HS-5 (cell line): Measurements from ENCODE around the gene SLC44A1.

Source experiments
- DNase-seq: peaks from one replicate; pipeline ENCODE4 v3.0.0-alpha.2; 2012; ENCODE audit warnings: low read depth

Gene SLC44A1

DNA sequence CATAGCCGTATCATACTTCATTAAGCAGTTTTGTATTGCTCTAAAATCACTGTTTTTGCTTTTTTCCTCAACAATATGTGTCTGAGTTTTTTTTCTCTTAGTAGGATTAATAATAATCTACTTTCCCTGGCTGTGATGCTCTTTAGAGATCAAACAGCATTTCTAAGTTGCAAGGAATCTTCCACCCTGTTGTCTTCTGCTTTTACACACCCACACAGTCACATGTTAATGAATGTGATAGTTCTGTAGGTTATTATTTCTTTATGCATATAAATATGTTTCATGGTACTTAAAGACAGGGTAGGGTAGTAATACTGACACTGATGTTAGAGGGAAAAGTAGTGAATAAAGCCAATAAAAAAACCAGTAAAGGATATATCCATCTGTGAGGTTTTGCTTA is 29.3 kb downstream of the SLC44A1 start:
- no peak for DNase-seq

DNA sequence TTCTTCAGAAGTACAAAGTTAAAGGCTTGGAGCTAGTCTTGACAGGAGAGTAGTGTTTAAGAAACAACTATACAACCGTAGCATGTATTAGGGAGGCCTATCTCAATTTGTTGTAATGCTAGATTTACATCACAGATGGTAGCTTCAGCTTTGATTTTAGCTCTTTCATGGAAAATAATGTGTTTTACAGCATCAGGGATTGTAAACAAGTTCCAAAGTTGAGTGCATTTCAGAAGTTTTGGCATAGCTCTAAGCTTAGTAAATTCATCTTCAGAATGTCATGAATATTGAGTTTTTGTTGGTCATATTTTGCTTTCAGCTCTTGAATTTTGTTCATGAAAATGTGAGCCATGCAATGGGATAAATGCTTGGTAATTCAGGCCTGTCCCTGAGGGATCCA is 30.7 kb downstream of the SLC44A1 start:
- DNase-seq: no peak

DNA sequence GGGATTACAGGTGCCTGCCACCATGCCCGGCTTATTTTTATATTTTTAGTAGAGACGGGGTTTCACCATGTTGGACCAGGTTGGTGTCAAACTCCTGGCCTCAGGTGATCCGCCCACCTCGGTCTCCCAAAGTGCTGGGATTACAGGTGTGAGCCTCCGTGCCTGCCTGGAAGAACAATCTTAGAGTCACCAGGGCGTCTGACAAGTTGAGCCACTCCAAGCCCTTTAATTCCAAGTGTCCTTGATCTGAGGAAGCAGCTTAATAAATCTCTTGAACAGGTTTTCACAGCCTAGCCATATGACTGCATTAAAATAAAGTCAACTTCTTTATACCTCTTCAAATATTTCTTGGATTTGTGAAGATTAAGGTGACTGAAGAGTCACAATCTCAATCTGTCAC is 31.5 kb downstream of the SLC44A1 start:
- DNase-seq: no peak

DNA sequence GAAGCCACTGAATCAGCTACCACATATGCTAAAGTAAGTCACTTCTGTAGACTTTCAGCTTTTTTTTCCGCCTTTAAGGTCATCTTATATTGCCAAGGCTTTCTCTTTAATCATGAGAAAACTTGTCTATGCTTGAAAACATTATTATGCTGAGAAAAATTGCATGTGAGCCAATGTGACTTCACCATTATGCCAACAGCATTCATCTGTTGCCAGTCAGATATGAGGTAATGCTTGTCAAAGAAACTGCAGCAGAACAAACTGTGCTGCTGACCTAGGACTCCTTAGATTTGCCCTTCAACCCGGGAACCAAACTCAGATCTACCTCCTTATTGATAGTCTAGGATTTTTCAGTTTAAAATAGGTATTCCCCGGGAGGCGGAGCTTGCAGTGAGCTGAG is 34.3 kb downstream of the SLC44A1 start:
- no peak for DNase-seq

DNA sequence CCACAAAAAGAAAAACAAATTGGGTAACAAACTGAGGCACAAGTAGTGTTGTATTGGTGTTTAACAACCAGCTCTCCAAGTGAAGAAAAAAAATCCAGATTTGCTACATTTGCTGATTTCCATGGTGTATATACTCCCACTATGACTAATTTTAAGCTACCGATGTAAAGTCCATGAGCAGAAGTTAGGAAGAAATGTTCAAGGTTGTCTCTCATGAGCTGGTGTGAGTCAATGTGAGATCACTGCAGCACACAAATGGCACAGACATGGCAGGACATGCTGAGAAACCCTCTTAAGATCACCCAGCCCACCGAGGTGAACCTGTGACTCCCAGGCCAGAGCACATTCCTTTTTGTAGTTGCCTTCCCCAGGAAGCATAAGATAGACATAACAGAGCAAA is 36.2 kb downstream of the SLC44A1 start:
- peak; percentile 23 for DNase-seq

DNA sequence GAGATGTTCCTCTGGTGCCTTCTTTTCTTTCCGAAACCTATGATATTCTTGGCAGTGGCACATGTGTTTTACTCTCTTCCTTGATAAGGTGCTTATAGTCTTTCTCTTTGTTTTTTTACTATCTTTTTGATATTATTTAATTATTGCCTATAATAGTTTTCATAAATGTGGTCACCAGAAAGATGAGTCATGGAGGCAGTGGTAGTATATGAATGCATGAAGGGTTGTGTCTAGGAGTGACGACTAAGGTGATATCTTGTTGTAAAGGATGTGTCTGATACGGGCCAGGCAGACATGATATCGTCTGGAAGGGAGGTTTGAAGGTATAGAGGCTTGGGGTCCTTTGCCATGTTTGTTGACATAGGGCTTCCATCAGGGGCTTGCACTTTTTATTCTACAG is 36.8 kb downstream of the SLC44A1 start:
- DNase-seq: no peak

DNA sequence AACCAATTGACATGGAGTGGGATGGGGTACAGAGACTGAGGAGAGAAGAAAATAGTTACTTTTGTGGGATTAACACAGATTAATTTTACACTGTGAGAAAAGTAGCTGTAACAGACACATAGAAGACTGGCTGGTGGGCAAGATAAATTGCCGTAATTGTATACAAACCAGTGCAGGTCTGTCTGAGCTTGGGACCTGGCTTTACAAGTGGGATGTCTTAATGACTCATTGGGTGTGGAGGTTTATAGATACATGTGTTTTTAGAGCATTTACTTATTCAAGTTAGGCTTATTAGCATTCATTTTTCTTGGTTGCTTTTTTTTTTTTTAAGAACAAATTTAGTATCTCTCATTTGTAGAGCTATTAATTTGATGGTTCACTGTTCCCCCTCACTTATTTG is 37.5 kb downstream of the SLC44A1 start:
- DNase-seq: no peak

DNA sequence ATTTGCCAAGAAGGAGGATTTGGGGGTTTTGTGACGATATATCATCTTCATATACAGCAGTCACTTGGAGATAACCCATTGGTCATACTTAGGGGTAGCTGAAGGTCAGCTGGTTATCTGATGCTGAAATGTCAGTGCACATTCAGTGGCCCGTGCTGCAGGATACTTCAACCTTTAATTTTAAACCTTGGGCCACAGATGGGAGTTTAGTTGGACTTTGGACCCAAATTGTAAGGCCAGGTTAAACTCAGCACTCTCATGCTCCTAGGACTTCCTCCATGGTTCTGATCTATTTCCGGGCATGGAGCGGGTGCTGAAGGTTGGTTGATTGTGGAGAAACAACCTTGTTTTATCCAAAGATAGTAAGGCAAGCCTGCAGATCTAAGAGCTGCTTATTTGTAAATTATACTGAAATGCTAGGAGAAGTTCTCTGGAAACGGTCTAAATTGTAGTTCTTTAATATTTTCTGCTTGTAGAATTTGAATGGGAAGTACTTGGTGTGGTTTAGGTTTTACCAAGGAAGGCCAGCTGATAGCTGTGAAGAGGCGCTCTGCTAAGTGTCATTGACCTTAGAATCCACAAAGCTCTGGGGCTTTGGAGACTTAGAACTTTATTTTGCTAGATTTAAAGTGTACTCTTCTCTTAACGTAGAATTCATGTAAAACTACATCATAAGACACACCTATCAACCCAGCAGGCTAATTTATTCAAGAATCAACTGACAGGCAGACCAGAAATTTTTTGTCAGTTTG is 38.6 kb downstream of the SLC44A1 start:
- no peak for DNase-seq

DNA sequence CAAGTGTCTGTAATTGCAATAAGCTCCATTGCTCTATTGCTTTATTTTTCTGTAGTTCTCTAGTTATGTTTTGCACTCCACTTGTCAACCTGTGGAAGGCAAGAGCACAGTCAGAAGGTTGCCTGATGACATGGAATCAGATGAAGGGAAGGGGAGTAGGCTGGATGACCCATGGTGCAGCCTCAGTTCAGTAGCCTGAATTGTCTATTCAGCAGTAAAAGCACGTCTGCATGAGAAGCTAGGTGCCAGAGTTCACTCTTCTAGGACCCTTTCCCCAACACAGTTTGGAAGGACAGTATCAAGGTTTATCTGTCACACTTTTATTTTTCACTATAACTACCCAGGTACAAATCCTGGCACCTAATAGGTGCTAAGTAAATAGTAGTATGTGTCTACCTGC is 39.3 kb downstream of the SLC44A1 start:
- no peak for DNase-seq

DNA sequence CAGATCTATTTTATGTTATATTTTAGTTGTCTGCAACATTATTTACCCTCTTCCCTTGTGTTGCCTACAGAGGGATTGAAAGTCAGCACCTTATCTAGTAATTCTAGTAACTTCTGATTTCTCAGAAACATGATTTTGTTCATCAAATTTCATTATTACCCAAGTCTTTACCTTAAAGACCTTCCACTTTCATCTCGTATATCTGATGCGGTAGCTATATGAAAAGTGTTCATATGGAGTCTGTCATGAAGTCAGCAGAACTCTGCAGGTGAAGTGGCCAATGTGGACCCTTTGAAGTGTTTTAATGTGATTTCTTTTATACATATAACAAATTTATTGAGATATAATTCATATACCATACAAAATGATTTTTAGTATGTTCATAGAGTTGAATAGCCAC is 40.0 kb downstream of the SLC44A1 start:
- no peak for DNase-seq

DNA sequence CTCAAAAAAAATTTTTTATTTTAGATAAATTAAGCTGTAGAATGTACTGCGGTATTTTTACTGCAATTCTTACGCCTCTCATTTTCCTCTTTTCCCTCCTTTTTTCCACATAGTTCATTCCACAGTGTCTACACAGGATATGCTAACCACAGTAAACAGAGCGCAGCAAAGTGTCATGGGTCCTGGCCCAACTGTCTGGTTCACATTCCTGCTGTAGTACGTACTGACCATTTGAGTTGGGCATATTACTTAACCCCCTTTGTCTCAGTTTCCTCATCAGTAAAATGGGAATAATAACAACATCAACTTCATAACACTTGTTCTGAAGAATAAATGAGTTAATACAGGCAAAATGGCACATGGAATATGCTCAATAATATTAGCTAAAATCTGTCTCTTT is 41.6 kb downstream of the SLC44A1 start:
- no peak for DNase-seq

DNA sequence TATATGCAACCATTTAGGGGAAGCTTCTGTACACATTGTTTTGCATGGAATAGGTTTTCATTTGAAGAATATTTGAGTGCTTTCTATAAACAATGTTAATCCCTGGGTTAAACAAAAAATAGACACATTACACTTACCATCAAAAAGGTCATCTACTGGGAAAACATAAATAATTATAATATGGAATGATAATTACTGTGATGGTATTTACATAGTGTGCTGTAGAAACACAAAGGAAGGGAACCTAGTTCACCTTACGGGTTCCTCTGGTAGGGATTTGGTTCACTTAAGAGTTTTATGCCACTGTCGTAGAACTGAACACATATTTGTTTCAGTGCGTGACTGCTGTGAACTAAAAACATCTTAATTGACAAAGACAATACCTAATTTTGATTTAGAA is 44.9 kb downstream of the SLC44A1 start:
- no peak for DNase-seq

DNA sequence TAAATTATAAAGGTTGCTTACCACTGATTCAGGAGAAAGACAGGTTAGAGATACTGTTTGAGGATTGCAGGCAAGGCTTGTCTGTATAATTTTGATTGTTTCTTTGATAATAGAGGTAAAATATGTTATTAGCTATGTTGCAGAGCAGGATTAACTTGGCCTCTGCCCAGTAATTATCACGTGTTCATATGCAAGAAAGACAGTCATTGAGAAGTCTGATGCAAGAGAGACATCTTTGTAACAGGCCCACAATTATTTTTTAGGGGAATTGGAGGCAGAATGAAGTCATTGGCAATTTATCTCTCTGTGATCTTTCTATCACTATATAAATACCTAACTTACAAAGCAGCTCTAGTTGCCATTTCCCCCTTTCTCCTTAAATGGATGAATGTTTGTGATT is 46.0 kb downstream of the SLC44A1 start:
- DNase-seq: no peak

DNA sequence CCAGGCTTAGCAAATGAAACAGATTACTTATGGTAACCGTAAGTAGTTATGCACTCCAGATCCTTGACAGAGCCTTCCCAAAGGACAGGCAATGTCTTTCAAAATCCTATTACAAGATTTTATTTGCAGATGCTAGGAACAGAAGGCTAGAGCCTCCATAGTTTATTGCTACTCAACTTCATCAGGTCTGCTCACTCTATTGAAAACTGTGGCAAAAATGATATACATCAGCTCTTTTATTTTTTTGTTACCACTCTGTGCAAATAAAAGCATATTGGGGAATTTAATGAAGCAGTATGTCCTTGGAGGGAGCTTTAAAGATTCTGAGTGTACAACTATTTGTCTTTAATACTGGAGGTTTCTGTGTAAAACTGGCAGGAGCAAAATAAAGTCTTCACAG is 46.5 kb downstream of the SLC44A1 start:
- DNase-seq: no peak

DNA sequence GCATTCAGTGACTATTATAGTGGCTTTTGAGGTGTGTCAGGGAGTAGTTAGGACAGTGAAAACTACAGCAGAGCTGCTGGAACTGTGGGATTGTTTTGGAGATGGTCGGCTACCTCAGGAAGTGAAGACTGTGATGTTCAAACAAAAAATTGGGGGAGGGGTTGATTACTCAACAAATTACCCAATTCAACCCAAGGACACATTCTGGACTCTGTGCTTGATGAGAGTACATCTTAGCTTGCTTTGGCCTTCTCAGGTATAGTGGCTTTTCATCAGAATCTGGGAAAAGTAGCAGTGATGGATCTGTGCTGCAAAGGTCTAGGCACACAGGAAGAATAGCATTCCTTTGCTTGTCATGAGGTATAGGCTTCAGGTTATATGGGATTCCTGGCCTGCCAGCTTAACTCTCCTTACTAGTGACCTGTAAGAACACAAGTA is 47.0 kb downstream of the SLC44A1 start:
- no peak for DNase-seq

DNA sequence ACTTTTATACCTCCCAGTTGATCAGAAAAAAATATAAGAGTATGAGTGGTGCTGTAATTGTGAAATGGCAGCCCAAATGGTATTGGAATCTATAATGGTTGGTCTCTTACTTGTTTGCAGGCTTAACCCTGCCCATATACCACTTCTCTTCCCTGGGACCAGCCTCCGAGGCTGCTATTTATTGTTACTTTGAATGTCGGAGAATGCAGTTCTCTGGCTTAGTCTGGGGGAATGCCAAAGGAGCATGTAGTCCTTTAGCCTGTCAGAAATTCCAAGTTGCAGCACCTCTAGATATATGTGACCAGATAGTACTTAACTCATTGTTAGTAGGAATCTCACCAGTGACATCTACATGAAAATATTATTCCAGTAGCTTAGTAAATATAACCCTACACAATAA is 47.5 kb downstream of the SLC44A1 start:
- DNase-seq: no peak

DNA sequence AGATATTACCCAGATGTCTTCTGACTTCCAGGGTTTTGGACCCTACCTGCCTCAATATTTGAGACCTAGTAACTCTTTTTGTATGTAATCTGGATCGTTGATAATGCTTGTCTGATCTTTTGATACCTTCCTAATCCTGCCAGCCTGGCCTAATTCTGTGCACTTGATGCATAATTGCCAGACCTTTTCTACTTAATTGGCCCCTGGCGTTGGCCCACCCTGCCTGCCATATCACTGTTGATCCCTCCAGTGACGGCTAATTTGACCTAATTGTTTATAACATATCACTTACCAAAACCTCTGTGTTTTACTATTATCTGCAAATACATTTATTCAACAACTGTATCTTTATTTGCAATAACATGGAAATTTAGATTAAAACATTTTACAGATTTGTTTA is 49.0 kb downstream of the SLC44A1 start:
- DNase-seq: no peak

DNA sequence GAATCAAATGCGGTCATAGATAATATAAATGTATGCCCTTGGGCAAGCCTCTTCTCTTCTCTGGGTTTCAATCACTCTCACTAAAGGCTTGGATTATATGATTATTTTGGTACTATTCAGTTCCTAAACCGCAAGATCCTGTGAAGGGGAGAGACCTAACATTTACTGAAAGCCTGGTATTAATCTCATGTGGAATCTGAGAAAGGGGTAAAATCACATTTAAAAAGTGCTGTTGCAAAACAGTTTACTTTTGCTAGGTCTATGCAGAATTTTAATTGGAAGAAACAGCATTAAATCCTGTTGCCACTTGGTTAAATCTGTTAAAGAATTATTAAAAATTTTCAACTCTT is 50.7 kb downstream of the SLC44A1 start:
- DNase-seq: no peak

DNA sequence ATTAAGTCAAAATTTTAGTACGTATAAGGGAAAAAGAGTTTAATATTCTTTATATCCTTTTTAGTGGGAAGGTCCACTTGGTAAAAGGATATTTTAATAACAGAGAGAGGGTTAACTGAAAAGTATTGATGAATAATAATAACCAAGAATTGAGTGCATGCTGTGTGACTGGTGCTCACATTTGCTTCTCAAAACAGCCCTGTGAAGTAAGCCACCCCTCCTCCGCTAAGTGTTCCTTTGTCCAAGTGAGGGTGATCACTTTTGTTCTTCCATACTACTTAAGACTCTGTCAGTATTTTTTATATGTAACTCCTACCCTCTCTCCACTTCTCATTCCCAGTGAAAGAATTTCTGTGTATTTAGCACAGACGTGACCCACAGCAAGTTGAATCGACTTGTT is 51.5 kb downstream of the SLC44A1 start:
- DNase-seq: no peak

DNA sequence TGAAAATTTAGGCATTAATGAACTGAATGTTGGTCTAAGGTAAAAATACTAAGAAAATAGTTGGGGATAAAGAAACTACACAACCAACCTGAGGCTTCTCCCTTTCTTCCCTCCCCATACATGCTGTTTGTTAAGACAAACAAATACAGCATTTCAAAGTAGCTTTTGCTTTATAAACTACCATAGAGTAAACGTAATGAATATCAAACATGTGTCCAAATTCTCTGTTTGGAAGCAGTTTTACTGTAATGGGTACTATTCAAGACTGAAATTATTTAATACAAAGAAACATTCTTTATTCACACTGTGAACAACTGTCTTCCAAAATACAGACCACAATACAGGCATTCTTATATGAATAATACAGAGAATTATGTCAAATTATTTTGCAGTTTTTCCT is 52.0 kb downstream of the SLC44A1 start:
- no peak for DNase-seq

DNA sequence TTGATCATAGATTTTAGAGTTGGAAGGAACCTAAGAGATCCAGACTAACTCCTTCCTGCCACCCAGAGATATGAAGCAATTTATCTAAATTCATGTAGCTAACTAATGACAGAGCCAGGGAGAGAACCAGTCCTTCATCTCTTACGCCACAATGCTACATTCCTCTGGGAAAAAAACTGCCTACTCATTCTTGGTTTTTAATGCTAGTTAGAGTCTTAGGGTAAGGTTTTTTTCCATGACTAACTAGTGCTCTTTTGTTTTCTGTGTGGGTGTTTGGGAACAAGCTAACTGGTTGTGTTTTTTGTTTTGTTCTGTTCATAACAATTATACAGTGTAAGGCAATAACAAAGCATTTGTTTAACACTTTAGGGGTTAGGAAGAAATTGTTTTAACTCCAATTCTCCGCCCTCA is 52.4 kb downstream of the SLC44A1 start:
- peak; percentile 84 for DNase-seq

DNA sequence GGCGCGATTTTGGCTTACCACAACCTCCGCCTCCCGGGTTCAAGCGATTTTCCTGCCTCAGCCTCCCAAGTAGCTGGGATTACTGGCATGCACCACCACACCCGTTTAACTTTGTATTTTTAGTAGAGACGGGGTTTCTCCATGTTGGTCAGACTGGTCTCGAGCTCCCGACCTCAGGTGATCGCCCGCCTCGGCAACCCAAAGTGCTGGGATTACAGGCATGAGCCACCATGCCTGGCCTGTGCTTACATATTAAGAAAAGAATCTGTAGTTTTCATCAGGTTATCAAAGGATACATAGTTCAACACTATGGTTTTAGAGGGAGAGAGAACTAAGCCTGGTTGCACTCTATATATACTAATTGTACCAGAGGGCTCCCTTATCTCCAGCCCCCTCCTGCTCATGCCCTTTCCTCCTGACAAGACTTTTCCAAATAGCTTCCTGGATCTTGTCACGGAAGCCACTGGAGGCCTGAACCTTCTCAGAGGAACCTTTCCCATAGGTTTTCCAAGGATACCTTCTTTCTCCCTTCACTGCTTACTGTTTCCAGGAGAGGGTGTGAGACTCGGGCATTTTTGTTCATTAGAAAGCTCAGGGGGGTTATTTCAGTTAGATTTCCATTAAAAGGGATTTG is 53.1 kb downstream of the SLC44A1 start:
- DNase-seq: no peak

DNA sequence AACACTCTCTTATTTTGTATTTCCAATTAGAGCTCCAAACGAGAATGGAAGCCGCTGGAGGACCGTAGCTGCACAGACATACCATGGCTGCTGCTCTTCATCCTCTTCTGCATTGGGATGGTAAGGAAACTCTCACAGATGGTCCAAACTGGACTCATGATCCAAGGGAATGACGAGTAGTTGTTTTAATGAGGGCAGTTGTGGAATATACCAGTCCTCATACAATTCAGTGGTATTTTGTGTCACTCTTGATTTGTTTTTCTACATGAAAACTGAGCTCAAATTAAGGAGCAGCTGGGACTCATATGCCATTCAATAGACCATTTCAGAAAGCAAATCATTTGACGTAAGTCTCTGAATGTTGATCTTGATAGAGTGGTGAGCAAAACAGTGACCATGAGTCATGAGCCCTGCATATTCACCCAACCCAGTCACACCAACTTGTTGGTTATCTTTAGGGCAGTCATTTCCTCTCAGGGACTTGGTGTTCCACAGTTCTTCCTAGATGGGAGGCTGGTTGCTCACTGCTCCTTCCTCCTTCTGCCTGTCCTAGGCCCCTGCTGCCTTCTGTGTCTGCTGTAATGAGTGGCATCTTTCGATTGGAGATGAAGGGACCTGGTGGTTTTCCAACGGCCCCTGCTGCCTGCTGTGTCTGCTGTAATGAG is 54.9 kb downstream of the SLC44A1 start:
- peak; percentile 85 for DNase-seq

DNA sequence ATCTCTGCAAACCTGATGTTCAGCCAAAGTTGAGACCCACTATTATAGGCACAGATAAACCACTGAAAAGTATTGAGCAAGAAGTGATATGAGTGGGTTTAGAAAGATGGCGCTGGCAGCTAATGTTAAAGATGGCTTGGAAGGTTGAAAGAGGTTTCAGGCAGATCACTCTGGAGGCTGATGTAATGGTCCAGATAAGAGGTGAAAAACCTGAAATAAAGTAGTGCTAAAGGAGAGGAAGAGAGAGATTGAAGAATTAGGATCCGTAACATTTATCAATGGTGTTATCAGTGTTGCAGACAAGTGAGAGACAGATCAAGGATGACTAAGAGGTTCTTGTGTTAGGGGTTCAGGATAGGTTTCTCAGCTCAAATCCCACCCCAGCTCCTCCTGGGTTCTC is 58.3 kb downstream of the SLC44A1 start:
- DNase-seq: no peak
